Measurements from ENCODE around the gene SMAD6. TPM values are rescaled to one million over a fixed set of nuclear protein-coding genes. Genes with fewer than 3 reads are reported as not detected.

The SMAD6 gene
- total RNA-seq (2021; ENCODE audit: unreplicated experiment) (6.6 TPM), Bru-seq, nascent RNA (percentile 52 among the genes with signal in this experiment), BruChase-seq, experiment 1, labeled RNA remaining after a 6-hour chase (percentile 34 among the genes with signal in this experiment), BruChase-seq, experiment 2, labeled RNA remaining after a 2-hour chase (percentile 44 among the genes with signal in this experiment)
- polyA plus RNA-seq (2012): 2.9 and 3.0 TPM in 2 replicates
- long read RNA-seq, full-length matches to known transcripts: 11 of 17 reads
- long read RNA-seq, partial matches to known transcripts: 1 of 17 reads
- long read RNA-seq, other reads (novel, unspliced or antisense): 5 of 17 reads

DNA sequence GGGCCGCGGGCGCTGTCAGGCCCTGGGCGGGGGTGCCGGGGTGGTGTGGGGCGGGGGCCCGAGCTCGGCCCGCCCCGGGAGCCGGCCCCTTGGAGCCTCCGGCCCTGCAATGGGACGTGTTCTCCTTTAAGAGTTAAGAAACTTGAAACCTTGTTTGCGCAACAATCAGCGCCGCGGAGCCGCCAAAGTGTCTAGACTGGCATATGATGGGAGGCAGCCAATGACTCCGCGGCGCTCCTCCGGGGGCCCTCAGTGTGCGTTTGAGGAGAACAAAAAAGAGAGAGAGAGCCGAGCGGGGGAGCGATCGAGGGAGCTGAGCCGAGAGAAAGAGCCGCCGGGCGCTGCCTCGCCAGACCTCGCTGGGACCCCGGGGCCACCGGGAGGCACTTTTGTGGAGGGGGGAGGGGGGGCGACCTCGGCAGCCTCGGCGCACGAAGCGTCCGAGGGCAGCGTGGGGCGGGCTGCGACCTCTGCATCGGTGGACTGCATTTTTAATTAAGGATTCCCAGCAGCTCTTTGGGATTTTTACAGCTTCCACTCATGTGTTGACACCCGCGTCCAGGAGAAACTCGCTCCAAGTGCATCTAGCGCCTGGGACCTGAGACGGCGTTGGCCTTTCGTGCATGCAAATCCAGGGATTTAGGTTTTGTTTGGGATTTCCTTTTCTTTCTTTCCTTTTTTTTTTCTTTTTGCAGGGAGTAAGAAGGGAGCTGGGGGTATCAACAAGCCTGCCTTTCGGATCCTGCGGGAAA, at the start of gene SMAD6:
TSS of gene SMAD6 (plus strand) at position 202 of the 752 bp plus-strand sequence. CDS start 1,023 bp downstream, outside the sequence.
- intact Hi-C loops (cut with micrococcal nuclease): loop anchor here (5.0 kb wide), 1 partner anchor 150 kb away; no protein-coding TSS in a partner anchor
- Histone ChIP-seq H3K9me3 (ENCODE audit: control insufficient read depth in 1 of 2, insufficient read depth in 1 of 2, low read depth in 1 of 2, low read length in 2 of 2) (no peaks in the 10 kb centered on the region), H3K9me2 (ENCODE audit: insufficient read depth) (no peaks in the 10 kb centered on the region), H3K79me2 (ENCODE audit: insufficient read depth, low read length) (peaks cover 13% of the 10 kb centered on the region), H3K27ac (ENCODE audit: low read depth, low read length) (peak within 1 kb of the TSS; percentile 79), H2AFZ (ENCODE audit: low read depth, low read length, poor library complexity, severe bottlenecking) (peak within 1 kb of the TSS; percentile 77), H4K20me1 (ENCODE audit: insufficient read depth) (no peaks in the 10 kb centered on the region), H3K9ac (ENCODE audit: low read length) (peak within 1 kb of the TSS; percentile 68), H3K4me2 (ENCODE audit: low read length) (peak within 1 kb of the TSS; percentile 99), H3K4me1 (ENCODE audit: control insufficient read depth in 1 of 2, insufficient read depth in 2 of 2, low read length in 2 of 2) (peaks cover 40 to 75% of the 10 kb centered on the region in 2 experiments), H3K36me3 (ENCODE audit: control insufficient read depth in 1 of 2, insufficient read depth in 2 of 2, low read length in 2 of 2) (no peaks in the 10 kb centered on the region), H3K27me3 (ENCODE audit: insufficient read depth, low read length) (no peaks in the 10 kb centered on the region), H3K4me3 (replicated peaks in 1 of 2; ENCODE audit: low read depth in 1 of 2, low read length in 2 of 2) (peak within 1 kb of the TSS; percentile 53 to 74)
- CTCF ChIA-PET: interaction anchor here (0.9 to 3.1 kb wide), 6 partner anchors 9 to 150 kb away, joined by 3 to 15 read pairs (median 3); no protein-coding TSS in a partner anchor
- POLR2A ChIA-PET: interaction anchor here (0.7 to 1.5 kb wide), 3 partner anchors 9 to 74 kb away, joined by 3 to 4 read pairs (median 3); no protein-coding TSS in a partner anchor
- ATAC-seq (peak; percentile 59), DNase-seq (ENCODE audit: low read depth, low spot score) (peak; percentile 95)
- RAD21 ChIA-PET (ENCODE audit: low non-redundant PET in 1 of 2, low total read pairs in 2 of 2, uncharacterized antibody in 2 of 2, unreplicated experiment in 2 of 2): interaction anchor here (0.6 to 1.5 kb wide), 3 partner anchors 29 to 149 kb away, joined by 3 read pairs; no protein-coding TSS in a partner anchor
- TSS peak; percentile 80 for BruUV-seq (replicated peaks)
- TF ChIP-seq JUND (IDR thresholded peaks at IDR 0.05) (no peak), CBX3 (IDR thresholded peaks at IDR 0.05; ENCODE audit: low read depth) (no peak), TCF7L2 (IDR thresholded peaks at IDR 0.05; ENCODE audit: borderline replicate concordance, extremely low read depth, insufficient read depth, insufficient read length) (peak; percentile 98), ZFX (IDR thresholded peaks at IDR 0.05) (no peak), EZH2phosphoT487 (IDR thresholded peaks at IDR 0.05; ENCODE audit: borderline replicate concordance) (no peak), RAD21 (IDR thresholded peaks at IDR 0.05; ENCODE audit: low read depth) (no peak), ZNF274 (IDR thresholded peaks at IDR 0.05; ENCODE audit: low read depth, low read length) (no peak), SRF (IDR thresholded peaks at IDR 0.05; ENCODE audit: low read depth) (no peak), YY1 (IDR thresholded peaks at IDR 0.05; ENCODE audit: extremely low read depth, insufficient replicate concordance, low read depth, low read length) (peak; percentile 42), SP1 (IDR thresholded peaks at IDR 0.05; ENCODE audit: low read depth) (no peak), FOSL1 (IDR thresholded peaks at IDR 0.05; ENCODE audit: low read depth) (no peak), POLR2AphosphoS5 (IDR thresholded peaks at IDR 0.05; ENCODE audit: low read depth, low read length) (peak; percentile 77), POLR2A (IDR thresholded peaks at IDR 0.05; ENCODE audit: borderline replicate concordance, extremely low read depth, insufficient read depth, insufficient read length) (peak; percentile 79)
- TF ChIP-seq, protein P1, sequence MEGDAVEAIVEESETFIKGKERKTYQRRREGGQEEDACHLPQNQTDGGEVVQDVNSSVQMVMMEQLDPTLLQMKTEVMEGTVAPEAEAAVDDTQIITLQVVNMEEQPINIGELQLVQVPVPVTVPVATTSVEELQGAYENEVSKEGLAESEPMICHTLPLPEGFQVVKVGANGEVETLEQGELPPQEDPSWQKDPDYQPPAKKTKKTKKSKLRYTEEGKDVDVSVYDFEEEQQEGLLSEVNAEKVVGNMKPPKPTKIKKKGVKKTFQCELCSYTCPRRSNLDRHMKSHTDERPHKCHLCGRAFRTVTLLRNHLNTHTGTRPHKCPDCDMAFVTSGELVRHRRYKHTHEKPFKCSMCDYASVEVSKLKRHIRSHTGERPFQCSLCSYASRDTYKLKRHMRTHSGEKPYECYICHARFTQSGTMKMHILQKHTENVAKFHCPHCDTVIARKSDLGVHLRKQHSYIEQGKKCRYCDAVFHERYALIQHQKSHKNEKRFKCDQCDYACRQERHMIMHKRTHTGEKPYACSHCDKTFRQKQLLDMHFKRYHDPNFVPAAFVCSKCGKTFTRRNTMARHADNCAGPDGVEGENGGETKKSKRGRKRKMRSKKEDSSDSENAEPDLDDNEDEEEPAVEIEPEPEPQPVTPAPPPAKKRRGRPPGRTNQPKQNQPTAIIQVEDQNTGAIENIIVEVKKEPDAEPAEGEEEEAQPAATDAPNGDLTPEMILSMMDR (IDR thresholded peaks at IDR 0.05 in 2 of 3, conservative IDR thresholded peaks at IDR 0.05 in 1 of 3; ENCODE audit: borderline replicate concordance in 1 of 3, insufficient read depth in 1 of 3, low read depth in 2 of 3, low read length in 2 of 3): no peak
- TF ChIP-seq, protein P2, sequence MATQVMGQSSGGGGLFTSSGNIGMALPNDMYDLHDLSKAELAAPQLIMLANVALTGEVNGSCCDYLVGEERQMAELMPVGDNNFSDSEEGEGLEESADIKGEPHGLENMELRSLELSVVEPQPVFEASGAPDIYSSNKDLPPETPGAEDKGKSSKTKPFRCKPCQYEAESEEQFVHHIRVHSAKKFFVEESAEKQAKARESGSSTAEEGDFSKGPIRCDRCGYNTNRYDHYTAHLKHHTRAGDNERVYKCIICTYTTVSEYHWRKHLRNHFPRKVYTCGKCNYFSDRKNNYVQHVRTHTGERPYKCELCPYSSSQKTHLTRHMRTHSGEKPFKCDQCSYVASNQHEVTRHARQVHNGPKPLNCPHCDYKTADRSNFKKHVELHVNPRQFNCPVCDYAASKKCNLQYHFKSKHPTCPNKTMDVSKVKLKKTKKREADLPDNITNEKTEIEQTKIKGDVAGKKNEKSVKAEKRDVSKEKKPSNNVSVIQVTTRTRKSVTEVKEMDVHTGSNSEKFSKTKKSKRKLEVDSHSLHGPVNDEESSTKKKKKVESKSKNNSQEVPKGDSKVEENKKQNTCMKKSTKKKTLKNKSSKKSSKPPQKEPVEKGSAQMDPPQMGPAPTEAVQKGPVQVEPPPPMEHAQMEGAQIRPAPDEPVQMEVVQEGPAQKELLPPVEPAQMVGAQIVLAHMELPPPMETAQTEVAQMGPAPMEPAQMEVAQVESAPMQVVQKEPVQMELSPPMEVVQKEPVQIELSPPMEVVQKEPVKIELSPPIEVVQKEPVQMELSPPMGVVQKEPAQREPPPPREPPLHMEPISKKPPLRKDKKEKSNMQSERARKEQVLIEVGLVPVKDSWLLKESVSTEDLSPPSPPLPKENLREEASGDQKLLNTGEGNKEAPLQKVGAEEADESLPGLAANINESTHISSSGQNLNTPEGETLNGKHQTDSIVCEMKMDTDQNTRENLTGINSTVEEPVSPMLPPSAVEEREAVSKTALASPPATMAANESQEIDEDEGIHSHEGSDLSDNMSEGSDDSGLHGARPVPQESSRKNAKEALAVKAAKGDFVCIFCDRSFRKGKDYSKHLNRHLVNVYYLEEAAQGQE (IDR thresholded peaks at IDR 0.05; ENCODE audit: low read depth): no peak
- TF ChIP-seq, protein P3, sequence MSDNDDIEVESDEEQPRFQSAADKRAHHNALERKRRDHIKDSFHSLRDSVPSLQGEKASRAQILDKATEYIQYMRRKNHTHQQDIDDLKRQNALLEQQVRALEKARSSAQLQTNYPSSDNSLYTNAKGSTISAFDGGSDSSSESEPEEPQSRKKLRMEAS (IDR thresholded peaks at IDR 0.05): no peak
- TF ChIP-seq, protein P4, sequence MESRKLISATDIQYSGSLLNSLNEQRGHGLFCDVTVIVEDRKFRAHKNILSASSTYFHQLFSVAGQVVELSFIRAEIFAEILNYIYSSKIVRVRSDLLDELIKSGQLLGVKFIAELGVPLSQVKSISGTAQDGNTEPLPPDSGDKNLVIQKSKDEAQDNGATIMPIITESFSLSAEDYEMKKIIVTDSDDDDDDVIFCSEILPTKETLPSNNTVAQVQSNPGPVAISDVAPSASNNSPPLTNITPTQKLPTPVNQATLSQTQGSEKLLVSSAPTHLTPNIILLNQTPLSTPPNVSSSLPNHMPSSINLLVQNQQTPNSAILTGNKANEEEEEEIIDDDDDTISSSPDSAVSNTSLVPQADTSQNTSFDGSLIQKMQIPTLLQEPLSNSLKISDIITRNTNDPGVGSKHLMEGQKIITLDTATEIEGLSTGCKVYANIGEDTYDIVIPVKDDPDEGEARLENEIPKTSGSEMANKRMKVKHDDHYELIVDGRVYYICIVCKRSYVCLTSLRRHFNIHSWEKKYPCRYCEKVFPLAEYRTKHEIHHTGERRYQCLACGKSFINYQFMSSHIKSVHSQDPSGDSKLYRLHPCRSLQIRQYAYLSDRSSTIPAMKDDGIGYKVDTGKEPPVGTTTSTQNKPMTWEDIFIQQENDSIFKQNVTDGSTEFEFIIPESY (IDR thresholded peaks at IDR 0.05; ENCODE audit: extremely low read depth, insufficient replicate concordance, low read length): peak; percentile 5

Measured in HCT116 (cell line).